ENCODE measurements around the gene DNM1L. TPM values are rescaled to one million over a fixed set of nuclear protein-coding genes. Genes with fewer than 3 reads are reported as not detected.
A peak's percentile ranks its signal among the peaks of the same experiment; 100 is the strongest.

Gene DNM1L
- total and polyA plus RNA-seq, 8 donors: 12.2 to 27.8 (median 16.4) TPM

DNA sequence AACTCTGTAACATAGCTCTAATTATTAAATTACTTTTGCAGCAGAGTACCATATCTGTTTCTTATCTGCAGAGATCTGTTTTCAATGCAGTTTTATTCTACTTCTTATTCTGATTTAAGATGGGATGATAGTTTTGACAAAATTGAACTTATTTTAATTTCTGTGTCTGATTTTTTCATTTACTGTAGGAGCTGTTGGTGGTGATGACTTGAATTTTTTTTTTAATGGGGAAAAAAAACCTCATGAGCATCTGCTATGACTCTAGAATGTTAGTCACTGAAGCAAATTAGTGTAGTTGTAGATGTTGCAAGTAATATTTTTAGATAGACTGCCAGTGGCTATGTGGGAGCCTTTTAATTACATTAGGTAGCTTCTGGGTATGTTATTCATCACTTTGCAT, 23.4 kb downstream of the DNM1L start:
- no peak for FAIRE-seq
- intact Hi-C loops (cut with DNase I): no loop called here
- no peaks in the 10 kb centered on the region for H3K27me3 ChIP-seq

DNA sequence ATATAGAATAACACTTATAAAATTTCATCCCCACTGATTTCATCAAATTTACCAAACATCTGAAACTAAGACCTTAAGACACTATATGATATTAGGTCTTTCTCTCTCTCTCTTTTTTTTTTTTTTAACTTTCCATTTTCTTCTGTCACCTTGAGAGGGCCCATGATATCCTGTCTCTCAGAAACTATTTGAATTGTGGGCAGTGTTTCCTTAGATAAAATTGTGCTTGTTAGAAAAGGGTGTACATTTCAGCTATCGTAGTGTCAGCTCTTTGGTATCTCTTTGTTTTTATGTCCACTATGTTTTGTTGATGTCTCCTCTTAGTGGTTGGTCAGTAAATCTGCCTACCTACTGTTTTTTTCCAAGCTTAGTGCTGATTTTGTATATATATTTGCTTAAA, 23.8 kb downstream of the DNM1L start:
- ATAC-seq (no peak), FAIRE-seq (no peak), DNase-seq (no peak)
- no peaks in the 10 kb centered on the region for H3K36me3 ChIP-seq
- peaks cover 0 to 16% (median 9%) of the 10 kb centered on the region in 3 donors for H3K4me1 ChIP-seq
- no peak overlapping the region for H3K27ac ChIP-seq
- H3K4me3 ChIP-seq: no peak overlapping the region
- H3K27me3 ChIP-seq: no peaks in the 10 kb centered on the region
- intact Hi-C loops (cut with DNase I): no loop called here
- H3K9me3 ChIP-seq: no peaks in the 10 kb centered on the region
- 85 to 88% methylated on average over 1 of the region's 1 CpG for WGBS, 2 donors
- TF ChIP-seq, protein P1, sequence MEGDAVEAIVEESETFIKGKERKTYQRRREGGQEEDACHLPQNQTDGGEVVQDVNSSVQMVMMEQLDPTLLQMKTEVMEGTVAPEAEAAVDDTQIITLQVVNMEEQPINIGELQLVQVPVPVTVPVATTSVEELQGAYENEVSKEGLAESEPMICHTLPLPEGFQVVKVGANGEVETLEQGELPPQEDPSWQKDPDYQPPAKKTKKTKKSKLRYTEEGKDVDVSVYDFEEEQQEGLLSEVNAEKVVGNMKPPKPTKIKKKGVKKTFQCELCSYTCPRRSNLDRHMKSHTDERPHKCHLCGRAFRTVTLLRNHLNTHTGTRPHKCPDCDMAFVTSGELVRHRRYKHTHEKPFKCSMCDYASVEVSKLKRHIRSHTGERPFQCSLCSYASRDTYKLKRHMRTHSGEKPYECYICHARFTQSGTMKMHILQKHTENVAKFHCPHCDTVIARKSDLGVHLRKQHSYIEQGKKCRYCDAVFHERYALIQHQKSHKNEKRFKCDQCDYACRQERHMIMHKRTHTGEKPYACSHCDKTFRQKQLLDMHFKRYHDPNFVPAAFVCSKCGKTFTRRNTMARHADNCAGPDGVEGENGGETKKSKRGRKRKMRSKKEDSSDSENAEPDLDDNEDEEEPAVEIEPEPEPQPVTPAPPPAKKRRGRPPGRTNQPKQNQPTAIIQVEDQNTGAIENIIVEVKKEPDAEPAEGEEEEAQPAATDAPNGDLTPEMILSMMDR (IDR thresholded peaks at IDR 0.05): no peak

More for the DNA sequence above, 23.4 kb downstream of the DNM1L start:
- no peaks in the 10 kb centered on the region for H3K36me3 ChIP-seq
- H3K9me3 ChIP-seq: no peaks in the 10 kb centered on the region
- TF ChIP-seq, protein P1 (IDR thresholded peaks at IDR 0.05): no peak
- peaks cover 0 to 16% (median 9%) of the 10 kb centered on the region in 3 donors for H3K4me1 ChIP-seq
- no peak for ATAC-seq
- no peak overlapping the region for H3K4me3 ChIP-seq
- DNase-seq: no peak
- H3K27ac ChIP-seq: no peak overlapping the region

DNA sequence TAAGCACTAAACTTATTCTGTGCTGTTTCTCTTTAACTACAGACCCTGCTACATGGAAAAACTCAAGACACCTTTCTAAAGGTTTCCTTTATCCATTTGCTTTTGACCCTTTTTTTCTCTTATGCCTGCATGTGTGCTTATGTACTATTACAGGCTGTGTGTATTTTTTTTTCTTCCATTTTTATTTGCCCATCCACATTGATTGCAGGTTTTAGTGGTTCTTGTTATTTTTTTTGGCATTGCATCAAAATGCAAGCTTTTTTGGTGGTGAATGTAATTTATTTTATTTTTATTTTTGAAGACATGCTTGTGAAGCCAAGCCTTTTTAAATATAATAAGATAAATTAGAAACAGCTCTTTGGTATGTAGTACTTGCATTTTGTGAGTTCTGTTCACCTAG, 26.7 kb downstream of the DNM1L start:
- Histone ChIP-seq H3K4me1 (peaks cover 0 to 16% (median 9%) of the 10 kb centered on the region in 3 donors), H3K27me3 (no peaks in the 10 kb centered on the region), H3K27ac (no peak overlapping the region), H3K4me3 (no peak overlapping the region), H3K9me3 (no peaks in the 10 kb centered on the region), H3K36me3 (no peaks in the 10 kb centered on the region)
- TF ChIP-seq, protein P1 (IDR thresholded peaks at IDR 0.05): no peak
- intact Hi-C loops (cut with DNase I): no loop called here
- FAIRE-seq: peak; percentile 5
- no peak for DNase-seq
- no peak for ATAC-seq

DNA sequence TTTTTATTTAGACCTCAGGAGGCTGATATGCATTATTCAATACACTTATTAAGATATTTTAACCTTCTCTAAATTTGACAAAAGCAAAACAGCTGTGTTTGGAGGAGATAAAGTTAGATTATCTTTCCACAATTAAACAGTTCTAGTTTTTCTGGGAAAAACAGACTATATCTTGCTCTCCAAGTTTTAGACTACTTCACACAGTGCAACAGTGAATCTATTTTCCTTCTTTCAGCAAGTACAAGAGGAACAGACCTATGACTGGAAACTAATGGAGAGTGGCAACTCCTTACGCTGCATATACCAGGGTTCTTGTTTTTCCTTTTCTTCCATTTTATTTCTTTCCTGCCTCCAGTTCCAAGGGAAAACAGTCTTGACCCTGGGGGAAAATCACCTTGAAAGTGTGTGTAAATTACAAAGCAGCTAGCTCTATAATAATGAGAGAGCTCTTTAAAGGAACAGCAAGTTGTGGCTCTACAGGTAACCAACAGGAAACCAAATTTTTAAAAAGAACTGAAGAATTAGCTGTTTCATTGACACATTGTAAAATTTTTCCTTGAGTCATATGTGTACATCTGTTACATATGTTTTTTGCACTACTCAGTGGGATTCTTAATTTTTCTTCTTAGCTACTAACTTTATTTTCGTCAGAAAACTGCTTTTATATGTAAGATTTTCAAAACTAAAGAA, 27.4 kb downstream of the DNM1L start:
- WGBS, 2 donors: 68 to 70% methylated on average over 2 of the region's 2 CpGs
- no peak for FAIRE-seq

DNA sequence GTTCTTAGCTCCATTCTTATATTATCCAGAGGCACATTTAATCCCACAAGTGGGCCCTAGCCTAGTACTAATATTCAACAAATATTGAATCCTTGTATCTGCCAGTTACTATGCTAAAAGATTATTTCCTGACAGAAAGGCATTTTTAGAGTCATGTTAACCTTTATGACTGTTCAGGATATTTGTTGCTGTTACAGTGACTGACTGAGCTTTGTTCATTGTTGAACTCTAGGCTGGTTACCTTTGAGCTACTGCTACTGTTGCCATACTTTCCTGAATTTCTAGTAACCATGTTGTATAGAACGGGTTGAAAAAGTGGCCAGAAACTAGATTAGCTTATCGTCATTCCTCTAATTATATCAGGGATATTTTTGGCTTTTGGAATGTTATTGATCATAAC, 29.8 kb downstream of the DNM1L start:
- WGBS, 2 donors: 45 to 72% methylated on average over 2 of the region's 2 CpGs
- H3K4me1 ChIP-seq: peaks cover 0 to 16% (median 9%) of the 10 kb centered on the region in 3 donors
- H3K36me3 ChIP-seq: peaks cover 0 to 13% (median 0%) of the 10 kb centered on the region in 3 donors
- FAIRE-seq: no peak
- intact Hi-C loops (cut with DNase I): no loop called here
- TF ChIP-seq, protein P1 (IDR thresholded peaks at IDR 0.05): no peak
- DNase-seq: no peak
- no peak overlapping the region for H3K27ac ChIP-seq
- no peaks in the 10 kb centered on the region for H3K9me3 ChIP-seq
- ATAC-seq: no peak
- no peaks in the 10 kb centered on the region for H3K27me3 ChIP-seq
- no peak overlapping the region for H3K4me3 ChIP-seq

More for the DNA sequence above, 27.4 kb downstream of the DNM1L start:
- intact Hi-C loops (cut with DNase I): no loop called here
- no peaks in the 10 kb centered on the region for H3K27me3 ChIP-seq
- no peak overlapping the region for H3K27ac ChIP-seq
- ATAC-seq (peak in 1 of 4 donors; percentile 18), DNase-seq (no peak)
- no peak overlapping the region for H3K4me3 ChIP-seq
- H3K9me3 ChIP-seq: no peaks in the 10 kb centered on the region
- peaks cover 0 to 3% (median 0%) of the 10 kb centered on the region in 3 donors for H3K36me3 ChIP-seq
- H3K4me1 ChIP-seq: peaks cover 0 to 16% (median 9%) of the 10 kb centered on the region in 3 donors
- TF ChIP-seq, protein P1 (IDR thresholded peaks at IDR 0.05): no peak

Data from pancreas (tissue), 10 donors.